H1 (cell line): ENCODE data around the gene GRPR. TPM values are rescaled to one million over a fixed set of nuclear protein-coding genes. Genes with fewer than 3 reads are reported as not detected.
A peak's percentile ranks its signal among the peaks of the same experiment; 100 is the strongest.

Experiments used
- CTCF ChIA-PET: fragments of 300-600 bp; sonication (Branson Sonifier 250); formaldehyde crosslinking; loops from one replicate; lab custom pipeline; 2021; ENCODE audit not compliant: partially characterized antibody; lab: Charles Lee
- POLR2A ChIA-PET: fragments of 300-600 bp; sonication (Branson Sonifier 250); formaldehyde crosslinking; loops from one replicate; lab custom pipeline; 2021; ENCODE audit warnings: inconsistent platforms; ENCODE audit not compliant: partially characterized antibody; lab: Charles Lee
- DNase-seq, 2 experiments: peaks; one replicate each; pipeline versions ENCODE4 v3.0.0 to v3.0.0-alpha.2; 2010 to 2022; ENCODE audit warnings: low spot score in 2 of 2, low read depth in 1 of 2, mixed read lengths in 1 of 2
- FAIRE-seq: peaks from 2 replicates; lab custom pipeline; 2011; peaks lifted over from hg19 to GRCh38; lab: Jason Lieb, UNC
- H2AFZ ChIP-seq: 2 replicates; pipeline ENCODE4 v1.8.1; 2012; ENCODE audit warnings: low read length, inconsistent platforms
- H2AK5ac ChIP-seq: 2 replicates; pipeline ENCODE4 v1.6.1; 2013; ENCODE audit warnings: low read depth, low read length
- H2BK120ac ChIP-seq: replicated peaks from 2 replicates; pipeline ENCODE3; 2013; ENCODE audit warnings: low read depth, low read length, inconsistent platforms
- H2BK12ac ChIP-seq: 2 replicates; pipeline ENCODE4 v1.6.1; 2013; ENCODE audit warnings: low read depth, low read length
- H2BK15ac ChIP-seq: 2 replicates; pipeline ENCODE4 v1.6.1; 2013; ENCODE audit warnings: low read length
- H2BK20ac ChIP-seq: 2 replicates; pipeline ENCODE4 v1.6.1; 2013; ENCODE audit warnings: low read length
- H2BK5ac ChIP-seq: 2 replicates; pipeline ENCODE4 v1.6.1; 2013; ENCODE audit warnings: low read depth, low read length
- H3K14ac ChIP-seq: 2 replicates; pipeline ENCODE4 v1.6.1; 2013; ENCODE audit warnings: inconsistent platforms; ENCODE audit not compliant: insufficient read length
- H3K18ac ChIP-seq: 2 replicates; pipeline ENCODE4 v1.6.1; 2013; ENCODE audit warnings: low read length; ENCODE audit errors: extremely low read depth
- H3K23ac ChIP-seq: 2 replicates; pipeline ENCODE4 v1.6.1; 2013; ENCODE audit warnings: inconsistent platforms; ENCODE audit not compliant: insufficient read length
- H3K23me2 ChIP-seq: 2 replicates; pipeline ENCODE4 v1.6.1; 2013; ENCODE audit warnings: low read depth, low read length
- H3K27ac ChIP-seq: 2 replicates; pipeline ENCODE4 v1.6.1; 2011; ENCODE audit warnings: low read depth, low read length, inconsistent platforms
- H3K27me3 ChIP-seq, 4 experiments: replicated peaks in 1 of 4; 1 replicate in 1 of 4; 2 replicates in 3 of 4; pipeline versions ENCODE4 v1.6.1 to v1.8.1; 2011 to 2013; ENCODE audit warnings: low read length in 3 of 4, mild to moderate bottlenecking in 3 of 4, inconsistent platforms in 2 of 4, mixed read lengths in 2 of 4, moderate library complexity in 1 of 4; ENCODE audit not compliant: control insufficient read depth in 3 of 4, insufficient read depth in 3 of 4; ENCODE audit errors: extremely low read depth in 1 of 4
- H3K36me3 ChIP-seq, 4 experiments: 2 replicates each; pipeline versions ENCODE4 v1.6.1 to v1.8.1; 2011 to 2013; ENCODE audit warnings: mild to moderate bottlenecking in 4 of 4, low read length in 3 of 4, moderate library complexity in 2 of 4, control low read depth in 1 of 4, inconsistent platforms in 1 of 4; ENCODE audit not compliant: insufficient read depth in 4 of 4, control insufficient read depth in 2 of 4
- H3K4ac ChIP-seq: replicated peaks from 2 replicates; pipeline ENCODE3; 2013; ENCODE audit warnings: low read length, low read depth, mixed read lengths, inconsistent platforms; ENCODE audit not compliant: insufficient read length
- H3K4me1 ChIP-seq, 4 experiments: replicated peaks in 1 of 4; 1 replicate in 1 of 4; 2 replicates in 3 of 4; pipeline versions ENCODE4 v1.6.1 to v1.8.1; 2011 to 2013; ENCODE audit warnings: low read length in 3 of 4, inconsistent platforms in 2 of 4, mixed read lengths in 1 of 4; ENCODE audit not compliant: insufficient read depth in 4 of 4, control insufficient read depth in 3 of 4
- H3K4me2 ChIP-seq, 2 experiments: 2 replicates each; pipeline versions ENCODE4 v1.6.1 to v1.8.1; 2011 to 2013; ENCODE audit warnings: low read depth in 2 of 2, low read length in 2 of 2, control low read depth in 1 of 2, inconsistent platforms in 1 of 2, mild to moderate bottlenecking in 1 of 2; ENCODE audit not compliant: insufficient read depth in 1 of 2
- H3K4me3 ChIP-seq, 4 experiments: fragments of 200-600, 300-600 bp in 1 of 4; sonication (generic), shearing (Covaris generic), sonication (Bioruptor Twin) in 1 of 4; 2 replicates each; pipeline versions ENCODE4 v1.5.1 to v1.8.1; 2011 to 2016; ENCODE audit warnings: low read length in 4 of 4, low read depth in 3 of 4, control low read depth in 2 of 4, inconsistent platforms in 2 of 4, mild to moderate bottlenecking in 2 of 4, mixed read lengths in 1 of 4, moderate library complexity in 1 of 4; ENCODE audit not compliant: insufficient read depth in 2 of 4; ENCODE audit errors: extremely low read depth in 1 of 4
- H3K56ac ChIP-seq: replicated peaks from 2 replicates; pipeline ENCODE3; 2013; ENCODE audit warnings: low read depth, mild to moderate bottlenecking, mixed read lengths, low read length, inconsistent platforms; ENCODE audit not compliant: insufficient read length
- H3K79me1 ChIP-seq: 2 replicates; pipeline ENCODE4 v1.6.1; 2013; ENCODE audit warnings: low read depth, low read length, control low read depth
- H3K79me2 ChIP-seq, 2 experiments: 2 replicates each; pipeline versions ENCODE4 v1.6.1 to v1.8.1; 2012 to 2013; ENCODE audit warnings: low read length in 2 of 2, mild to moderate bottlenecking in 2 of 2, inconsistent platforms in 1 of 2; ENCODE audit not compliant: insufficient read depth in 2 of 2, control insufficient read depth in 1 of 2
- H3K9ac ChIP-seq, 4 experiments: replicated peaks in 1 of 4; 1 replicate in 1 of 4; 2 replicates in 3 of 4; pipeline versions ENCODE4 v1.6.1 to v1.8.1; 2011 to 2013; ENCODE audit warnings: low read depth in 3 of 4, low read length in 3 of 4, control low read depth in 2 of 4, mild to moderate bottlenecking in 2 of 4, moderate library complexity in 2 of 4, inconsistent platforms in 1 of 4; ENCODE audit errors: extremely low read depth in 1 of 4
- H3K9me3 ChIP-seq, 2 experiments: 2 replicates each; pipeline versions ENCODE4 v1.6.1 to v1.8.1; 2012 to 2013; ENCODE audit warnings: mild to moderate bottlenecking in 2 of 2, moderate library complexity in 2 of 2, control low read depth in 1 of 2, inconsistent platforms in 1 of 2, low read depth in 1 of 2, low read length in 1 of 2, mixed read lengths in 1 of 2; ENCODE audit not compliant: insufficient read depth in 2 of 2
- H4K20me1 ChIP-seq, 2 experiments: replicated peaks in 1 of 2; 2 replicates each; pipeline versions ENCODE3 to v1.8.1; 2011 to 2013; ENCODE audit warnings: inconsistent platforms in 2 of 2, low read length in 2 of 2, mild to moderate bottlenecking in 1 of 2; ENCODE audit not compliant: insufficient read depth in 2 of 2, control insufficient read depth in 1 of 2
- H4K5ac ChIP-seq: 2 replicates; pipeline ENCODE4 v1.6.1; 2013; ENCODE audit warnings: low read length, low read depth, mixed read lengths, inconsistent platforms; ENCODE audit not compliant: insufficient read length
- H4K8ac ChIP-seq: 2 replicates; pipeline ENCODE4 v1.8.0; 2013; ENCODE audit warnings: mild to moderate bottlenecking, moderate library complexity, low read length, inconsistent platforms; ENCODE audit not compliant: insufficient read depth; ENCODE audit errors: extremely low read depth
- H4K91ac ChIP-seq: replicated peaks from 2 replicates; pipeline ENCODE3; 2013; ENCODE audit warnings: low read length, mixed read lengths, inconsistent platforms; ENCODE audit not compliant: insufficient read length
- CTCF ChIP-seq, 3 experiments: IDR thresholded peaks; 1 replicate in 2 of 3; 2 replicates in 1 of 3; pipeline versions ENCODE4 v1.5.1 to v1.6.1; 2011; ENCODE audit warnings: low read length in 3 of 3, mild to moderate bottlenecking in 3 of 3, inconsistent platforms in 2 of 3, low read depth in 1 of 3, moderate library complexity in 1 of 3; ENCODE audit not compliant: insufficient read depth in 1 of 3; ENCODE audit errors: control extremely low read depth in 1 of 3
- PHF8 ChIP-seq: fragments of 200-600 bp; sonication (generic); conservative IDR thresholded peaks from 2 replicates; pipeline ENCODE4 v1.7.1; 2012; ENCODE audit warnings: low read depth, mild to moderate bottlenecking, inconsistent platforms, low read length, moderate library complexity
- RAD21 ChIP-seq, 2 experiments: IDR thresholded peaks in 1 of 2; conservative IDR thresholded peaks in 1 of 2; 2 replicates each; pipeline ENCODE4 v1.6.1; 2011; ENCODE audit warnings: low read depth in 2 of 2, low read length in 2 of 2, improper control_type of control experiment in 1 of 2, inconsistent platforms in 1 of 2, mild to moderate bottlenecking in 1 of 2, moderate library complexity in 1 of 2
- WGBS, 2 experiments: shearing (Covaris generic) in 1 of 2; methylation state at CpG; one replicate each; pipeline versions ENCODE4 v1.1.6 to v1.1.7; 2013 to 2015; ENCODE audit warnings: low lambda C conversion rate in 2 of 2, mixed read lengths in 2 of 2, inconsistent platforms in 1 of 2, low coverage in 1 of 2, missing lambda C conversion rate in 1 of 2; ENCODE audit not compliant: insufficient replicate concordance in 2 of 2, insufficient coverage in 1 of 2, insufficient read length in 1 of 2; ENCODE audit errors: extremely low coverage in 1 of 2, missing lambda C conversion rate in 1 of 2; 5-methylcytosine and 5-hydroxymethylcytosine counted together
- polyA plus RNA-seq, 7 experiments: library from polyadenylated mRNA; depleted of rRNA in 3 of 7; stranded (reverse) in 5 of 7; unstranded in 2 of 7; fragments of >200 nt in 5 of 7; fragments of 200-250 nt in 2 of 7; gene quantifications; 1 replicate in 5 of 7; 2 replicates in 1 of 7; 4 replicates in 1 of 7; pipeline versions ENCODE4 v1.2.1 to v1.2.3, GENCODE V29; 2011 to 2013; ENCODE audit warnings: missing spikeins in 2 of 7, mixed read lengths in 2 of 7
- total RNA-seq: library from RNA; stranded (reverse); fragmentation: NEBNext Ultra II Directional; extraction: Animal tissue kit (Norgen Biotek cat#: 25700); gene quantifications from 2 replicates; pipeline ENCODE4 v1.2.1, GENCODE V29; 2021

Gene GRPR
- total and polyA plus RNA-seq, 2 of the 8 experiments (the other 6 are each of a cell fraction or from before 2014, with no cell fraction given) = 18.6 to 78.4 TPM

DNA sequence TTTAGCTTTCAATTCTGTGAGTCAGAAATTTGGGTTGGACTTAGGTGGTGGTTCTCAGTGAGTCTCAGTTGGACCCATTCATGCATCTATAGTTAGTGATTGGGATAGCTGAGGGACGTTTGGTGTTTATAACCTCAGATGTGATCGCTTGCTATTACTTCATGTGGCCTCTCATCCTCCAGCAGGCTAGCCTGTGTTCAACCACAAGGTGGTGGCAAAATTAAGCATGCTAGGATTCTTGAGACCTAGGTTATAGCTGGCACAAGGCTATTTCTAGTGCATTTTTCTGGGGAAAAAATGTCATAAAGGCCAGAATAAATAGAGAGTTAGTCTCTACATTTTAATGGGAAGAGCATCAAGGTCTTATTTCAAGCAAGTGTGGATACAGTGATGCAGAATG lies 10.9 kb upstream of the GRPR start:
- no peak overlapping the region for H4K91ac ChIP-seq
- no peak overlapping the region for H2BK120ac ChIP-seq
- no peak overlapping the region for H2AFZ ChIP-seq
- H4K5ac ChIP-seq = no peak overlapping the region
- H4K20me1 ChIP-seq = no peaks in the 10 kb centered on the region
- H3K4me1 ChIP-seq = no peaks in the 10 kb centered on the region
- no peak overlapping the region for H2BK15ac ChIP-seq
- H3K27ac ChIP-seq = no peak overlapping the region
- 64% methylated on average over 2 of the region's 2 CpGs; no CpG with 5 or more reads in 1 of the 2 experiments for WGBS, 2 experiments
- H2BK20ac ChIP-seq = no peak overlapping the region
- H3K79me2 ChIP-seq = no peaks in the 10 kb centered on the region
- peaks cover 0 to 3% of the 10 kb centered on the region in 2 experiments; a peak in 1 of 4 replicates for H3K9me3 ChIP-seq
- no peak overlapping the region for H3K56ac ChIP-seq
- no peaks in the 10 kb centered on the region for H3K27me3 ChIP-seq
- H2BK12ac ChIP-seq = no peak overlapping the region
- H2AK5ac ChIP-seq = no peak overlapping the region
- no peak overlapping the region for H3K4me2 ChIP-seq
- POLR2A ChIA-PET = no interaction called here
- H2BK5ac ChIP-seq = no peak overlapping the region
- TF ChIP-seq PHF8 (no peak), RAD21 (IDR thresholded peaks at IDR 0.05 in 1 of 2, conservative IDR thresholded peaks at IDR 0.05 in 1 of 2; ENCODE audit: low read depth in 2 of 2, low read length in 2 of 2) (peak in 1 of 2 experiments; percentile 42; a peak in 2 of 4 replicates), CTCF (IDR thresholded peaks at IDR 0.05; ENCODE audit: control extremely low read depth in 1 of 3, insufficient read depth in 1 of 3, low read depth in 1 of 3, low read length in 3 of 3) (peak in 1 of 3 experiments; percentile 19; a peak in 1 of 4 replicates)
- TF ChIP-seq, all 59 proteins: peak for 2
- Histone ChIP-seq H3K79me1 (no peaks in the 10 kb centered on the region), H3K23me2 (no peaks in the 10 kb centered on the region), H3K23ac (no peak overlapping the region), H3K36me3 (no peaks in the 10 kb centered on the region), H3K9ac (no peak overlapping the region), H3K4me3 (no peak overlapping the region), H3K18ac (no peak overlapping the region; the same call in 1 of the 2 replicates), H4K8ac (no peak overlapping the region), H3K4ac (no peak overlapping the region), H3K14ac (no peak overlapping the region)
- FAIRE-seq (no peak), DNase-seq (no peak)
- CTCF ChIA-PET = interaction anchor here (0.7 to 2.2 kb wide), 8 partner anchors 9 to 551 kb away, joined by 3 to 12 read pairs (median 4); partner anchors contain the start of gene GRPR
